HL-60 (cell line): ENCODE results near the gene CCDC102A.

Experiments used
- DNase-seq, 2 experiments: peaks; one replicate each; pipeline ENCODE4 v3.0.0-alpha.2; 2010 to 2020; ENCODE audit warnings: low read depth in 1 of 2, low spot score in 1 of 2
- H3K27ac ChIP-seq: fragments of 250-450 bp; sonication (Bioruptor Pico); replicated peaks from 2 replicates; pipeline ENCODE4 v1.5.1; 2020; ENCODE audit warnings: mild to moderate bottlenecking, moderate library complexity
- H3K27me3 ChIP-seq: fragments of 250-450 bp; sonication (Bioruptor Pico); 2 replicates; pipeline ENCODE4 v1.5.1; 2021; ENCODE audit warnings: mild to moderate bottlenecking, moderate library complexity; ENCODE audit not compliant: insufficient read depth, poor library complexity, severe bottlenecking
- H3K4me3 ChIP-seq: replicated peaks from 2 replicates; pipeline ENCODE4 v1.5.1; 2011; ENCODE audit warnings: mild to moderate bottlenecking, control low read depth, low read length; ENCODE audit not compliant: insufficient read depth
- CTCF ChIP-seq: IDR thresholded peaks from one replicate; pipeline ENCODE4 v1.5.1; 2011; ENCODE audit warnings: low read length, control low read depth, inconsistent platforms; ENCODE audit not compliant: insufficient read depth
- GABPA ChIP-seq: IDR thresholded peaks from 2 replicates; pipeline ENCODE4 v1.6.1; 2012; ENCODE audit warnings: low read depth
- POLR2AphosphoS5 ChIP-seq: IDR thresholded peaks from 2 replicates; pipeline ENCODE4 v1.6.1; 2012; ENCODE audit warnings: low read depth
- REST ChIP-seq: IDR thresholded peaks from 2 replicates; pipeline ENCODE4 v1.6.1; 2012; ENCODE audit warnings: low read depth; ENCODE audit not compliant: insufficient replicate concordance
- SPI1 ChIP-seq: IDR thresholded peaks from 2 replicates; pipeline ENCODE4 v1.6.1; 2012; ENCODE audit warnings: low read depth, mild to moderate bottlenecking, borderline replicate concordance

The CCDC102A gene

GRCh38 chr16:57533431-57534336 lies 2.7 kb downstream of the CCDC102A start:
- DNase-seq = no peak
- H3K4me3 ChIP-seq = no peak overlapping the region
- no peak for TF ChIP-seq SPI1
- no peak for TF ChIP-seq CTCF
- no peak for TF ChIP-seq POLR2AphosphoS5
- TF ChIP-seq GABPA = no peak
- no peak for TF ChIP-seq REST
- H3K27me3 ChIP-seq = no peaks in the 10 kb centered on the region
- no peak overlapping the region for H3K27ac ChIP-seq

GRCh38 chr16:57532266-57532625 lies 4.1 kb downstream of the CCDC102A start:
- TF ChIP-seq CTCF (no peak), REST (no peak), SPI1 (no peak), GABPA (no peak), POLR2AphosphoS5 (no peak)
- Histone ChIP-seq H3K27ac (no peak overlapping the region), H3K4me3 (no peak overlapping the region), H3K27me3 (no peaks in the 10 kb centered on the region)
- DNase-seq = no peak

- Histone ChIP-seq H3K27ac (no peak overlapping the region), H3K27me3 (no peaks in the 10 kb centered on the region), H3K4me3 (no peak overlapping the region)
- DNase-seq = no peak
- no peak for TF ChIP-seq CTCF
- TF ChIP-seq POLR2AphosphoS5 = no peak
- no peak for TF ChIP-seq GABPA
- no peak for TF ChIP-seq REST
- TF ChIP-seq SPI1 = no peak
Measured at GRCh38 chr16:57531635-57532265, 4.6 kb downstream of the CCDC102A start.
